Tibial nerve (tissue), 4 donors: ENCODE data around the gene CLEC6A.
"Not testable (repeated sequence)": the region's sequence is repeated elsewhere in the genome, so short reads cannot be mapped to it uniquely, and the experiment has no call there.

Experiments
- CTCF ChIP-seq, 5 experiments: fragments of 200-600 bp in 3 of 5; fragments of 450-650 bp in 2 of 5; sonication (generic) in 3 of 5; IDR thresholded peaks; one replicate each; pipeline ENCODE4 v1.5.1; 2016 to 2019; ENCODE audit warnings: antibody characterized with exemption in 5 of 5, mild to moderate bottlenecking in 3 of 5, moderate library complexity in 2 of 5
- EP300 ChIP-seq, 2 donors: sonication (generic); formaldehyde crosslinking; IDR thresholded peaks; one replicate each; pipeline ENCODE4 v1.6.1; 2017; ENCODE audit warnings: antibody characterized with exemption in 2 of 2, mild to moderate bottlenecking in 1 of 2
- POLR2A ChIP-seq, 2 donors: fragments of 450-650 bp; IDR thresholded peaks; one replicate each; pipeline ENCODE4 v1.6.1; 2017; ENCODE audit warnings: antibody characterized with exemption in 2 of 2, mild to moderate bottlenecking in 2 of 2, moderate library complexity in 2 of 2

GRCh38 chr12:8419576-8419975, 36.2 kb upstream of the CLEC6A start:
- not testable (repeated sequence) for TF ChIP-seq CTCF, POLR2A, EP300 (IDR thresholded peaks at IDR 0.05)
